Measurements from ENCODE around the gene MTCL1.

The MTCL1 gene

GRCh38 chr18:8705238-8705960, at the start of gene MTCL1:
MTCL1 (plus strand) TSS chr18:8705556; CDS start chr18:8705661, 105 bp downstream.
- DNase-seq = peak; percentile 79

DNA sequence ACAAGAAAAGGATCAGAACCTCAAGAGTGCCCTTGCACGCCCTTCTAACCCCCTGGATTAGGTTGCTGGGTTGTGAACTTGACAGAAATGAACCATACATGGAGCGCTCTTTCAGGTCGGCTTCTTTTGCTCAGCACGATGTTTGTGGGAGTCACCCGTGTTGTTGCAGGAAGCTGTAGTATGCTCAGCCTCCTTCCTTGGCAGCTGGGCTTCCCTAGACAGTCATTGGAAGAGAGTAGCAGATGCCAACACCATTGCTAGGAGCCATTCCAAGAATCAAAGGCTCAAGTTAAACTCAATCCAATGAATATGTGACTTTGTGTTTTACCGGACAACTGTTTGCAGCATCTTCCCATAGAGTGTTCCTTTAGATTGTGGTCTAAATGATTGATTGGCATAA, 49.1 kb upstream of the MTCL1 start:
- no peak for DNase-seq

DNA sequence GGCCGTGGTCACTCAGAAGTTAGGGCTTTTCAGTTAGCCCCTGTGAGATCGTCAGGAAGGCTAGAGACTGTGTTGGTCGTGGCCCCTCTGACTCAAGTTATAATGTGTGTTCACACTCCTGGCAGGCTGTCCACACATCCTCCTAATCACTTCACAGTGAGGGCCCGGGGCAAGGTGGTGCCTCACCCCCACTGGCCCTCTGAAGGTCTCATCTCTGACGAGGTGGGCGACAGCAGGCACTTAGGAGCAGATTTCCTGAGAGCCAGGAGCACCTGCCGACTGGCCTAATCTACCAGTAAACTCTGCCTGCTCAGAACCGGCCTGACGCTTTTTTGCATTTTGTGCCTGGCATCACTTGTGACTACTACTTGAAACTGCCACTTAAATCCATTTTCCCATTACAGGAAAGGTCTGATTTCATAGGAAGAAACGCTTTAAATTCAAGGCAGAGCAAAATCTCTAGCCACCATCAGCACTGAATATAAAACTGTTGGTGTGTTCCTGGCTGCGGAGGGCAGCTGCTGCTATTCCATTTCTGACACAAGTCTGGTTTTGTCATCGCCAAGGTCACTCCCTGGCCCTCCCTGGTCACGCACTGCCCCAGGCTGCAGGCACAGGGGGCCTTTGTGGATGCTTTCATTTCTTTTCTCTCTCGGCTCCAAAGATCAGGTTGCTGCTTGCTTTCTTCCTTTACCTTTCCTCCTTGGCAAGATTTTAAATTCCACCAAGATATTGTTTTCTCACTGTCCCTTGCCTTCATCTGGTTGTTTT, 48.1 kb upstream of the MTCL1 start:
- DNase-seq = no peak

GRCh38 chr18:8657873-8658470, 47.4 kb upstream of the MTCL1 start:
- DNase-seq = peak; percentile 18

DNA sequence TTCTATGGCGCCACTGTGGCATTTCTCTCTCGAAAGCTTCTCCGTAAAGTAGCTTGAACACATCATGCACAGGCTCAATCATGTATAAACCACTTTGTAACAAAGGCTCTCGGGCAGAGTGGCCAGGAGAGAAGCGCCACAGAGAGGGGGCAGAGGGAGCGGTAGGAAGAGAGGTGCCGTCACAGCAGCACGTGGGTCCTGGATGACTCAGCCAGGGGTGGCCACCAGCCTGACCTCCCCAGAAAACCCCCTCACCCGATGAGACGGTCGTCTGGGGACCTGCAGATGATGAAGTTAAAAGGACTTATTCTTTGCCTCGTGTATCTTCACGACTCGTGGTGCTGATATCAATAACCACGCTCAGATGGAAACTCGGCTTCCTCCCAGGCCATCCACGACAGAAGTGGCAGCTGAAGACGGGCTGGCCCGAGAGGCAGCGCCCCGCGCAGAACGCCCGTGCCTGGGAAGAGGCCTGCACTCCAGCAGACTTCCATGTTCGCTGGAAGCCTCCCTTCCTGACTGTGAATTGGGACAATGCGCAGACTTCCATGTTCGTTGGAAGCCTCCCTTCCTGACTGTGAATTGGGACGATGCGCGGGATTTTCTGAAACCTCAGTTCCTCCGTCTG, 46.4 kb upstream of the MTCL1 start:
- DNase-seq = no peak

DNA sequence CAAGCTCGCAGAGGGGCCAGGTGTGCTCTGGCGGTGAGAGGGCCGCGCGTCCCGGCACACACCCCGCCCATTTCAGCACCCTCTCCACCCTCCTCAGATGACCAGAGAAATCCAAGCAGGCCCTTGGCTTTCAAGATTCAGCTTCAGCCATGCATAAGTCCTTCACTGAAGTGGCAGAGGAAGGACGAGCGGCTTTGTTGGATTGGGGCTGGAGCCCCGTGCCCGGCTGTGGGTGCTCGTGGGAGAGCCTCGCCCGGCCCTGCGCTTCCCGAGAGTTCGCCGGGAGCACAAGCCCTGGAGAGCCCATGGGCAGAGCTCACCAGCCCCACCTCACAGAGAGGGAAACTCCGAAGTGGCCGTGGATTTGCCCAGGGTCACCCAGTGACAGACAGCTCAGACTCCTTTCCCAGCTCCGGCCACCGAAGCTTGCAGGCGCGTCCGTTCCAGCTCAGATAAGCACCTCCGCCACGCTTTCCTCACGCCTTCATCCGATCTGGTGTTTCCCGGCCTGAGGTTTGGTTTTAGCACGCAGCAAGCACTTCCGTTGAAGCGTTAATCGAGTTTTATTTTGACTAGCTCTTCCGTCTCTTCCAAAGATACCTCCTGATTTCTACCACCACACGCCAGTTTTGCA, 45.6 kb upstream of the MTCL1 start:
- no peak for DNase-seq

DNA sequence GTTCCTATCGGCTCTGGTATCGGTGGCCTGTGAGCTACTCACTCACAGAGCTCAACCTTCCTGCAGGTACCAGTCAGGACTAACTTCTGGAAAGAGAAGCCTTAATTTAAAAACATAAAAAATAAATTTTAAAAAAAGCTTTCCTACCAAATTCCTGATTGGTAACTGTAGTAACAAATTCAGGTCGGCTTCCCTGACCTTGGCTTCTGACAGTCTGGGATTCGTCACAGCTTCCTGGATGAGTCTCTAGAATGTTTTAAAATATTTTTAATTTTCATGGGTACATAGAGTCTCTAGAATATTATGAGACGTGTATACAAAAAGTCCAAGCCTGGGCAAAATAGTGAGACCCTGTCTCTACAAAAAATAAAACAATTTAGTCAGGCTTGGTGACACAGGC, 45.0 kb upstream of the MTCL1 start:
- no peak for DNase-seq

DNA sequence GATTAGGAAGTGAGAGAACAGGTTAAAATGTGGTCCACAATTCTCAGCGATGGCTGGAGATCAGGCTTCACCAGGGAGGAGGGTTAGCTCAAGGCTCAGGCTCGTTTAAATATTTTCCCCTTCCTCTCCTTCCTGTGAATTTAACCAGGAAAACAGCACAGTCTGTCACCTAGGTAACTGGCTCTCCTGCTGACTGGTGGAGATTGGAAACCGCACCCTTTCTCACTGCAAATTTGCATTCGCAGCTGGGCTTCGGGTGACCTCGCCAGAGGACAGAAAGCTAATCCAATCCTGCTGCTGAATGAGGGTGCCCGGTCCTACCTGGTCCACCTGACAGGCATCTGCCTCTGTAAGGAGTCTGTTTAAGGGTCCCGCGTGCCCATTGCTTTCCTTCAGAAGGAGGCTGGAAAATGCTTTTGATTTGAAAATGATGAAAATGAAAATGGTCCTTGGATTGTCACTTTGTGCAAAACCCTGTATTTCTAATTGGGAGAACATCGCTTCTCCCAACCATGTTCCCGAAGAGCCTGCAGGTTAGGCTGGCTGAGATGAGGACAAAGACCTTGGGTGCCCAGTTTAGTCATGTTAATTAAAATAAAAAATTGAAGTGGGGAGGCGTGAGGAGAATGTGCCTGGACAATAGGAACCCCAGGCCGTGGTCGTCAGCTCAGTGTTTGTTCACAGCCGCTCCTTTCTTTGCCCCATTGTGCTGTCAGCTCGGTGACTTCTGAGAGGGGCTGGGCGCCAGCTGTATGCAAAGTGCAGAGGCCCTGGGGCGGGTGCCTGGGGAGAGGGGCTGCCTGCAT, 43.4 kb upstream of the MTCL1 start:
- peak; percentile 42 for DNase-seq

DNA sequence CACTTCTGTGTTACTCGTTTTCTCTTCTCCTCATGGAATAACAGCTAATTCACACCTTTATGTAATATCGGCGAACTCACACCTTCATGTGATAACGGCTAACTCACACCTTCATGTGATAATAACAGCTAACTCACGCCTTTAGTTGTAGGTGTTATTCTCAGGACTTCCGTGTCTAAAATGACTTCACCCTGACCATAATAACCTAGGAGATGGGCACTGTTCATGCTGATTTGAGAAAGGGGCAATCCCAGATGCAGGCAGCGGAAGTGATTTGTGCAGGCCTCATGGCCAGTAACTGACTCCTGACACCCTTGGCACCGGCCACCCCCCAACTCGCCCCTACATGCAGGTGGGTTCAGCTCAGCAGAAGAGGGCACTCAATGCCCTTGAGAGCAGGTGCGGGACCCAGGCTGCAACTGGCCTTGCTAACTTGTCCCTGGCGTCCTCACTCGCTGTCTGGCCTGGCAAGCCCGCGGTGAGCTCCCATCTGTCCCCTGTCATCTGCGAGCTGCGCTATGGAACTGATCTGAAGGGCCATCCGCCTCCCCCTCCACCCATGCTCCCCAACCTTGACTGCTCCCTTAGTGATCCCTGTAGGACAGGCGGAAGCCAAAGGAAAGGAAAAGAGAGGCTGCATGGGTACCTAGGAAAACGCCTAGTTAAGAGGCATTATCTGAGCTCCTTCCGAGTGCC, 42.6 kb upstream of the MTCL1 start:
- DNase-seq = no peak

GRCh38 chr18:8667846-8668245, 37.5 kb upstream of the MTCL1 start:
- DNase-seq = no peak

- DNase-seq = no peak
Measured at GRCh38 chr18:8668381-8668780, 37.0 kb upstream of the MTCL1 start.

DNA sequence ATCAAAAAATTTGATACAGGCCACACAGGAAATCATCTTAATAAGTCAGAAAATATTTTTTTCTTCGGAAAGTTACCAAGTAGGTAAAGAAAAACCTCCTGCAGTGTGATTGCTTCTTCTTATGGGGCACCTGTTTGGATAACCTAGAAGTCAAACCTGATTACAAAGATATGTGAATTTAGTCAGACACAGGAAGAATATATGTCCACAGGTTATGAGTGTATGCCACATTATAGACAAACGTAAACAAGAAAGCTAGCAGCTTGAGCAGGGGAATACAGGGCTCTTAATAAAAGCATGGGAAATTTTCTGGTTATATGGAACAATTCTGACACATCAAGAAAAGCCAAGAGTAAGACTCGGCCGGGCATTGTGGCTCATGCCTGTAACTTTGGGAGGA, 35.8 kb upstream of the MTCL1 start:
- no peak for DNase-seq

DNA sequence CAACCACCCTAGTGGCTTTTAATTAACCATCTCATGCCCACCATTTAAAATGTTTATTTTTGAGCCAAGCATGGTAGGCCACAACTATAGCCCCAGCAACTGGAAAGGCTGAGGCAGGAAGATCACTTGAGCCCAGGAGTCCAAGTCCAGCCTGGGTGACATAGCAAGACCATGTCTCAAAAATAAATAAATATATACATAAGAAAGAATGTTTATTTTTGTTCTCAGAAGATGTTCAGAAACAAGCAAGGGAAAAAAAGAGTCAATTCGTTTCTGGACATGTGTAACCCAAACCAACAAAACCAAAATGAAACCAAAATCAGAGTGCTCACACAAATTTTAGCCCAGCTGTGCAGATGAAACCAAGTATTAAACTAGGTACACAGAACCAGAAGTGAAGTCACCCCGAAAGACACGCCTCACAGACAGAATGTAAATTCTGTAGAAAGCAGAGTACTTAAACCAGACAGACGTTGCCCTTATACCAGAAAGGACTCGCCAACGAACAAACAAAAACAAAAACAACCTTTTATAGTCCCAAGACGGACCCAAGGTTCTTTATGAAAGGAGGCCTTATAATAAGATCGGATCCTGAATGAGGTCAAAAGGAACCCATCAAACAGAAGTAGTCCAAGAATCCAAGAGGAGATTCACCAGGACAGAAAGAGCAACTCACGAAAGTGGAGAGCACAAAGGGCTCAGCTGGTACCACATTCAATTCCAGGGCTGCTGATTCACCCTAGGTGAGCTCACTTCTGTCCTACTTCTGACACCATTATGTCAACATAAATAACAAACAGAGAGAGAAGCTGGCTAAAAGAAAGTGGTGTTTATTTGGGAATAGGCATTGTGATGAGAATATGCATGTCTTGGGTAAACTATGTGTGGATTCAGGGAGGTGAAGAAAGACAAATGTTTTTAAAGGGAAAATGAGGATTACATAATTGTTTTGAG, 31.8 kb upstream of the MTCL1 start:
- no peak for DNase-seq

DNA sequence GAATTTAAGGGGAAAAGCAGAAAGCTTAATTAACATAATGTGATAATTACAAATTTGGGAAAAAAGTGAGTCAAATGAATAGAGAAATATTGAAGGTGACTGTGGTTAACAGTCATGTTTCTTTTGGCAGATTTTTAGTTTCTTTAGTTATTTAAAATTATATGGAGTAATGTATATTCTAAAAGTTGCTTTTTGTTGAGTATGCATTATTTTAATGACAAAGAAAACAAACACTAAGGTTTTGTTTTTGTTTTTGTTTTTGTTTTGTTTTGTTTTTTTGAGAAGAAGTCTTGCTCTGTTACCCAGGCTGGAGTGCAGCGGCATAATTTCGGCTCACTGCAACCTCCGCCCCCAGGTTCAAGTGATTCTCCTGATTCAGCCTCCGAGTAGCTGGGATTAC, 30.3 kb upstream of the MTCL1 start:
- DNase-seq = no peak

- no peak for DNase-seq
Measured at GRCh38 chr18:8681196-8681595, 24.2 kb upstream of the MTCL1 start.

DNA sequence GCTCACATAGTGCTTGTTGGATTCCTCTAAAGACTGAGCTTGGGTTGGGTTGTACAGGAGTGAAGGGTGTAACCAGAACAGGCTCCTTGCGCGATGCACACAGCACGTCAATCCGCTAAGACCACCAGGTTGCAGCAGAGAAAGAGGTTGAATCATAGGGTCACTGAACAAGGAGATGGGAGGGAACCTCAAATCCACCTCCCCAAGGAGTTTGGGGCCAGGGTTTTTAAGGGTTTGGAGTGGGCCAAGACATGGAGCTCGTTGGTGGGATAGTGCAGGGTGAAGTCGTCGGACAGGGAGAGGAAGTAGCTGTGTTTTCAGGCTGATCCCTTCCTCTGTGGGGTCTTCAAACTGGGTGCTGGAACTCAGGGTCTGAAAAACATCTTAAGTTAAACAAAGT, 20.8 kb upstream of the MTCL1 start:
- DNase-seq = no peak

GRCh38 chr18:8685141-8685913, 20.0 kb upstream of the MTCL1 start:
- DNase-seq = no peak

GRCh38 chr18:8685914-8686216, 19.5 kb upstream of the MTCL1 start:
- DNase-seq = no peak

- DNase-seq = no peak
Measured at GRCh38 chr18:8686611-8687010, 18.7 kb upstream of the MTCL1 start.

All from RPMI8226 (cell line).